ENCODE results near the gene LZIC. TPM values are rescaled to one million over a fixed set of nuclear protein-coding genes. Genes with fewer than 3 reads are reported as not detected.

Gene LZIC
- total RNA-seq, 4 donors from 2014 or later: 9.4 to 21.7 (median 19.4) TPM

DNA sequence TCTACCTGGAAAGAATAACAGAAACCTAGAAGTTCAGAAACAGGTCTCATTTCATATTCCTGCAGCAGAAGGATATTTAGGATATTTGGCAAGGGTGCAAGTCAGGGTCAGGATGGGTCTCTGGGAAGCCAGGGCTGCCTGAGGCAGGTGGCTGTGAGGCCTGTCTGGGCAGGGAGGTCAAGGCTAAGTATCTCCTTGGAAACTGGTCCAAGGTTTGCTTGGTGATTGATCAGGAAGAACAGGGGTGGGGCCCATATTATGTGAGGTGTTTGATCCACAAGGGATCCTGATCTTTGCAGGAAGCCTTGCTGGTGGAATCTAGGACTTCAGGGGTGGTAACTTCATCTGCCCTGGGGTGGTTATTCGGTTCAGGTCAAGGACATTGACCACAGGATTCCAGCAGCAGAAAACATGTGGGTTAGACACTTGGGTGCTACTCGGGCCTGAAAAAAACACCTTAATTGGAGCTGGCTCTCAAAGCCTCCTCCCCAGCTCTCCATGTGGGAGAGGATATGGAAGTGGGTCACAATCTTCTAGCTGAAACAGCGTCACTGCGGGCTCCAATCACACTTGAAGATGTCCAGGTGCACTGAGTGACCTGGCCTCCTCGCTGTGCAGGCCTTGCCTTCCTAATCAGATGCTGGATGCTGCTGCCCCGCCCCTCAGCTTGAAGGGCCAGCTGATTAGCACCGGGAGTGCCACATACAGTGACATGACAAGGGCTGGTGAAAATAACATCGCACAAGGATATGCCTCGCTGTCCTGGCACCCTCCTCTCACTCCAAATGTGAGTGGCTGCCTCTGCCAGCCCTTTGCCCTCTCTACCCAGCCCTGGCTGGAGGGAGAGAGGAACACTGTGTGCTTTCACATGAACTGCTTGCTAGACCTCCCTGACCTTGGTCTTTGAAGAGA lies 41.8 kb downstream of the LZIC start:
- peaks cover 27 to 60% of the 10 kb centered on the region in 2 donors for H3K4me1 ChIP-seq
- intact Hi-C loops (cut with DNase I; ENCODE audit: low total_unique reads) (no loop called here), in situ Hi-C loops (cut with MboI; ENCODE audit: low sequenced_read_pairs in 4 of 4) (no loop called here)
- H3K27ac ChIP-seq: peak overlapping the region; percentile 48 to 82 (median 62)
- ATAC-seq (peak; percentile 28 to 63), DNase-seq (peak in 1 of 2 donors; percentile 63)
- no peaks in the 10 kb centered on the region for H3K36me3 ChIP-seq
- no peaks in the 10 kb centered on the region for H3K27me3 ChIP-seq
- no peaks in the 10 kb centered on the region for H3K9me3 ChIP-seq
- no peak overlapping the region for H3K4me3 ChIP-seq
- TF ChIP-seq, protein P1, sequence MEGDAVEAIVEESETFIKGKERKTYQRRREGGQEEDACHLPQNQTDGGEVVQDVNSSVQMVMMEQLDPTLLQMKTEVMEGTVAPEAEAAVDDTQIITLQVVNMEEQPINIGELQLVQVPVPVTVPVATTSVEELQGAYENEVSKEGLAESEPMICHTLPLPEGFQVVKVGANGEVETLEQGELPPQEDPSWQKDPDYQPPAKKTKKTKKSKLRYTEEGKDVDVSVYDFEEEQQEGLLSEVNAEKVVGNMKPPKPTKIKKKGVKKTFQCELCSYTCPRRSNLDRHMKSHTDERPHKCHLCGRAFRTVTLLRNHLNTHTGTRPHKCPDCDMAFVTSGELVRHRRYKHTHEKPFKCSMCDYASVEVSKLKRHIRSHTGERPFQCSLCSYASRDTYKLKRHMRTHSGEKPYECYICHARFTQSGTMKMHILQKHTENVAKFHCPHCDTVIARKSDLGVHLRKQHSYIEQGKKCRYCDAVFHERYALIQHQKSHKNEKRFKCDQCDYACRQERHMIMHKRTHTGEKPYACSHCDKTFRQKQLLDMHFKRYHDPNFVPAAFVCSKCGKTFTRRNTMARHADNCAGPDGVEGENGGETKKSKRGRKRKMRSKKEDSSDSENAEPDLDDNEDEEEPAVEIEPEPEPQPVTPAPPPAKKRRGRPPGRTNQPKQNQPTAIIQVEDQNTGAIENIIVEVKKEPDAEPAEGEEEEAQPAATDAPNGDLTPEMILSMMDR (IDR thresholded peaks at IDR 0.05 in 4 of 5, conservative IDR thresholded peaks at IDR 0.05 in 1 of 5): no peak
- TF ChIP-seq POLR2A (IDR thresholded peaks at IDR 0.05): no peak

DNA sequence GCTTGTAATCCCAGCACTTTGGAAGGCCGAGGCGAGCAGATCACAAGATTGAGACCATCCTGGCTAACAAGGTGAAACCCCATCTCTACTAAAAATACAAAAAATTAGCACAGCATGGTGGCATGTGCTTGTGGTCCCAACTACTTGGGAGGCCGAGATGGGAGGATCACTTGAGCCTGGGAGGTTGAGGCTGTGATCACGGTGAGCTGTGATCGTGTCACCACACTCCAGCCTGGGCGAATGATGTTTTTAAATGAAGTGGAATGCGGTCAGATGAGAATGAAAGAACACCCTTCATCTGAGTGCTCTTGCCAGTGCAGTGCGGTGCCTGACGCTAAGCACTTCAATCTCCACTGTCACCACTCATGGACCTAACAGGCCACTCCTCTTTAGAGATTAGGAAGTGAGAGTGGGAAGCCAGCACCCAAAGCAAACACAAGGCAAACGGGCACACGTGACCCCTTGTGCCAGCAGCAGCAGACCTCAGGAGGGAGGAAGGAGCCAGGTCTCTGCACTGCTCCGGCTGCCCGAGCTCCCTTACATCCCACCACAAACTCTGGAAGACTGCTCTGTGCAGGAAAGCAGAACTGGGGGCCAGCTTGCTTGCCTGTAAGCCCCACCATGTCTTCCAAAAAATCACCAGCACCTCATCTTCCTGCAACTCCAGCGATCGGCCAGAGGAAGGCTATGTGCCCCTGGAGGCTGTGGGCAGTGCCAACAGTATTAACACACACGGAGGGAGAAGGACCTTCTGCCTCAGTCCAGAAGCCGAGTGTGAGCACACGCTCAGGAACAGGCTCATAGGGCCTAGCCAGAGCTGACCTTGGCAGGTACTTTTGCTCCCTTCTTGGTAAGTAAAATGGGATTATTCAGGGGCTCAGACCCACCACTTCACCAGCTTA lies 42.8 kb downstream of the LZIC start:
- TF ChIP-seq, protein P1 (IDR thresholded peaks at IDR 0.05 in 4 of 5, conservative IDR thresholded peaks at IDR 0.05 in 1 of 5): no peak
- peak; percentile 11 to 15 for TF ChIP-seq POLR2A (IDR thresholded peaks at IDR 0.05)
- Histone ChIP-seq H3K36me3 (no peaks in the 10 kb centered on the region), H3K27ac (peak overlapping the region; percentile 48 to 82 (median 62)), H3K9me3 (no peaks in the 10 kb centered on the region), H3K4me1 (peaks cover 27 to 54% of the 10 kb centered on the region in 2 donors), H3K4me3 (peak overlapping the region in 1 of 4 donors; percentile 10), H3K27me3 (no peaks in the 10 kb centered on the region)
- in situ Hi-C loops (cut with MboI; ENCODE audit: low sequenced_read_pairs in 4 of 4) (no loop called here), intact Hi-C loops (cut with DNase I; ENCODE audit: low total_unique reads) (no loop called here)
- ATAC-seq (peak; percentile 69 to 81), DNase-seq (peak; percentile 26 to 53)

DNA sequence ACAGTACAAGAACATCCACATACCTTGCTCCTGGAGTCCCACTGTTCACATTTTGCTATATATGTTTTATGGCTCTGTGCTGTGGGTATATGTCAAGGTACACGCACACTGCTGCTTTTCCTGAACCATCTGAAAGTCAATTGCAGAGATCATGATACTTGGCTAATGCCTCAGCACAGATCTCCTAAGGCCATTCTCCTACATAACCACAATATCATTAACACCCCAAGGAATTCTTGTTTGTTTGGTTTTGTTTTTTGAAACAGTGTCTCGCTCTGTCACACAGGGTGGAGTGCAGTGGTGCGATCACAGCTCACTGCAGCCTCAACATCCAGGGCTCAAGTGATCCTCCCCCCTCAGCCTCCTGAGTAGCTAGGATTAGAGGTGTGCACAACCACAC lies 49.1 kb downstream of the LZIC start:
- Histone ChIP-seq H3K27me3 (no peaks in the 10 kb centered on the region), H3K9me3 (no peaks in the 10 kb centered on the region), H3K27ac (peak overlapping the region in 3 of 4 donors; percentile 66 to 73 (median 69)), H3K36me3 (no peaks in the 10 kb centered on the region), H3K4me3 (no peak overlapping the region), H3K4me1 (peaks cover 19 to 24% of the 10 kb centered on the region in 2 donors)
- no peak for DNase-seq
- no peak for TF ChIP-seq POLR2A (IDR thresholded peaks at IDR 0.05)
- TF ChIP-seq, protein P1 (IDR thresholded peaks at IDR 0.05 in 4 of 5, conservative IDR thresholded peaks at IDR 0.05 in 1 of 5): no peak
- intact Hi-C loops (cut with DNase I; ENCODE audit: low total_unique reads): no loop called here
- in situ Hi-C loops (cut with MboI; ENCODE audit: low sequenced_read_pairs in 4 of 4): no loop called here
- no peak for ATAC-seq

DNA sequence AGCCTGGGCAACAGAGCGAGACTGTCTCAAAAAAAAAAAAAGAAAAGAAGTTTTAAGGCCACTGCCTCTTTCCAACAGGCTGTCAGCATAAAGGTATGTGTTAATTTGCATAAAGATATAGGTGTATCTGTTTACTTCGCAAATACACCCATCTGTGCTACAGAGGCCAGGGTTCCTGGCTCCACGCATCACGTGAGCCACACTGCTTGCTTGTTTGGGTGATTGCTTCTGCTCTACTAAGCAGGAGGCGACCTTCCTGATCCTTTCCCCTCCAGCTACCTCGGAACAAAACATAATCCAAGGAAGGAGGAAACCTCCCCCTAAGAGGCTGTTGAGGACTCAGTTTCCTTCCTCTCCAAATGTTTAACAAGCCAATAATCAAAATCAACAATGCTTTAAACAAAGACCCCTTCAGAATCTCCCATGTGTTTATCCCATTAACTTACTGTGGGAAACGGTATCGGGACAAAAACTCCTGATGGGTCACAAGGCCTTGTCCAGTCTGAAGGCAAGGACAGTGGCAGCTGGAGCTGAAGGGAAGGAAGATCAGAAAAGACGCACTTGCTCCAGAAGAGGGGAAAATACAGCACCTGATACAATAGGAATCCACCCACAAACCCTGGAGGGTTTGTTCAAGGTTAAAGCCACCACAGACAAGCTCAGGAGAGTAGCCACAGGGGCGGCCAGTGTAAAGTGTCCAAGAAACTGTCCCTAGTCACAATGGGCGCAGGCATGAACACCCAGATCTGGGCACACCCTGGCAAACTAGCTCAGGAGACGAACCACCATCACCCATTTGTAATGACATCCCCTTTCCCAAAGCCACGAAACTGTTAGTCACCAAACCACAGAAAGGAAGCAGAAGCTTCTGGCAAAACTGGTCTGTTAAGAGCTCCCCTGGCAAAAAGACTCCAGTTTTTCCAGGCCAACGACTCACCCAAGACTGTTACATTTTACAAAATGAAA lies 50.3 kb downstream of the LZIC start:
- Histone ChIP-seq H3K4me3 (no peak overlapping the region), H3K36me3 (no peaks in the 10 kb centered on the region), H3K27ac (peak overlapping the region; percentile 62 to 73 (median 68)), H3K4me1 (peaks cover 16 to 24% of the 10 kb centered on the region in 2 donors), H3K9me3 (no peaks in the 10 kb centered on the region), H3K27me3 (no peaks in the 10 kb centered on the region)
- intact Hi-C loops (cut with DNase I; ENCODE audit: low total_unique reads): no loop called here
- TF ChIP-seq, protein P1 (IDR thresholded peaks at IDR 0.05 in 4 of 5, conservative IDR thresholded peaks at IDR 0.05 in 1 of 5): no peak
- no peak for TF ChIP-seq POLR2A (IDR thresholded peaks at IDR 0.05)
- DNase-seq (no peak), ATAC-seq (peak in 1 of 2 donors; percentile 9)
- in situ Hi-C loops (cut with MboI; ENCODE audit: low sequenced_read_pairs in 4 of 4): no loop called here
